Activated T-cell treated with anti-CD3 and anti-CD28 coated beads, Interleukin-2, amount 50 U/mL, for 1 hour (primary cell): ENCODE results near the gene CFAP73.
"Not testable (repeated sequence)": the region's sequence is repeated elsewhere in the genome, so short reads cannot be mapped to it uniquely, and the experiment has no call there.

Experiments used
- DNase-seq: peaks from one replicate; pipeline ENCODE4 v3.0.0-alpha.2; 2020

Gene CFAP73

DNA sequence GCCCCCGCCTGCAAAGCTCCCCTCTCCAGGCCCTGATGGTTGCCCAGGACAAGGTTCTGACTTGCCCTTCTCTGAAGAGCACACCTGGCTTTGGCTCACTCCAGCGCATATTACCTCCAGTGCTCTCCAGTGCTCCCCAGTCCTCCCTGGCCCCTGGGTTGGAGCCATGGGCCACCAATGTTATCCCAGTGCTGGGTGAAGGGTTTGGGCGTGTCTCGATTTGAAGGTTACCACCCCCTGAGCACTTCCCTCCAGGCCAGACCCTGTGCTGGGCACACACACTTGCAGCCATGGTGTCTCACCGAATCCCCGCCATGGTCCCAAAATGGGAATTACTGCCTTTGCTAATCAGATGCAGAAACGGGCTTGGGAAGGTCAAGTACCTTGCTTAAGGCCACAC, 47.1 kb downstream of the CFAP73 start:
- no peak for DNase-seq

GRCh38 chr12:113196990-113197389, 47.5 kb downstream of the CFAP73 start:
- peak; percentile 44 for DNase-seq

- DNase-seq, result no peak
Observed at GRCh38 chr12:113197518-113198077, 48.1 kb downstream of the CFAP73 start.

DNA sequence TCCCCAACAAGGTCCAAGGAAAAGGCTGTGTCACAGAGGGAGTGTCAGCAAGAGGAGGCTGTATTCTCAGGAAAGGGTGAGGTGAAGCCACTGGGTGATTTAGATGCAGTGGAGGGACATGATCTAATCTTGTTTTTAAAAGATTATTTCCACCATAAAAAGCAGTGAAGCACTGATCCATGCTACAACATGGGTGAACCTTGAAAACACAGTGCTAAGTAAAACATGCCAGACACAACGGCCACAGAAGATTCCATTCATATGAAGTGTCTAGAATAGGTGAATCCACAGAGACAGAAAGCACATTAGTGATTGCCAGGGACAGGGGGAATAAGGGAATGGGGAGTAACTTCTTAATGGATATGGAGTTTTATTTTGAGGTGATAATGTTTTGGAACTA, 48.8 kb downstream of the CFAP73 start:
- no peak for DNase-seq

GRCh38 chr12:113200021-113200797, 50.7 kb downstream of the CFAP73 start:
- no peak for DNase-seq

DNA sequence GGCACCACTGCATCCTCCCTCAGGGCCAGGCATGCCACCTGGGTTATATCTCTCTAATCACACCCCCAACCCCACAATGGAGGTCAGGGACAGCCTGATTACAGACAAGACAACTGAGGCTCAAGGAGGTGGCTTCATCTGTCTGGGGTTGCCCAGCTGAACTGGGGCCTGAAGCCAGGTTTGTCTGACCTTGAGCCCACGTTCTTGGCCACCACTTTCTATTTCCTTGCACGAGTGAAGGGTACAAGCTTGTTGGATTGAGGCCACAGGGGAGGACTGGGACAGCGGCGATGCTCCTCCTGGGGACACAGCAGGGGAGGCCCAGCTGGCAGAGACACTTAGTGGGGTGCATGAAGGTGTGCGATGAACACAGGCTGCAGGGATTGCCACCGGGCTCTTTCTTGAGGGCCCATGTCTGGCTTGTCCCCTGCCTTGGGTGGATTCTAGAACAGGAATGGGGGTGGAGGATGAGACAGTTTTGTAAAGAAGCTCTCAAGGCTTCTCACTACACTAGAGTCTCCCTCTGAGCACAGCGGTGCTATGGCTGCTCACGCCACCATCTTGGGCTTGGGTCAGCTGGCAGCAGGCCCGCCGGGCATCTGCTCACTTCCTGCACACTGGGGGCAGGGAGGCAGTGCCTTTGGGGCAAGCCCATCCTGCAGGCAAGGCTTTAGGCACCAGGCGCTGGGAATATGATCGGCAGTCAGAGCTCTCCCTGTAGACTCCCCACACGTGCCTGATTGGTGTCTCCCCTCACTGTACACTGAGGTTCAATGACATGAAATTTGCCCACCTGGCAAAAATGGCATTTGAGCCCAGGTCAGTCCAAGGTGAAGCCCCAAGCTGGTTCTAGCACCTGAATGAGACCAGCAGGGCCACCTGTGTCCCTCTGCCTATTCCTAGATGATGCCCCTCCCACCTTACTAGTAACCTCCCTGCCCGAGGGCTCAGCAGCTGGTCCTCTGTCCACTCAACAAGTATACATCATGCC, 52.0 kb downstream of the CFAP73 start:
- DNase-seq, result no peak

GRCh38 chr12:113202300-113203075, 53.0 kb downstream of the CFAP73 start:
- DNase-seq, result no peak

GRCh38 chr12:113203852-113204760, 54.6 kb downstream of the CFAP73 start:
- DNase-seq, result no peak

GRCh38 chr12:113204804-113205203, 55.3 kb downstream of the CFAP73 start:
- no peak for DNase-seq

GRCh38 chr12:113206802-113207201, 57.3 kb downstream of the CFAP73 start:
- DNase-seq, result not testable (repeated sequence)

- DNase-seq, result no peak
Observed at GRCh38 chr12:113207613-113208040, 58.1 kb downstream of the CFAP73 start.

GRCh38 chr12:113208041-113208934, 58.8 kb downstream of the CFAP73 start:
- peak; percentile 54 for DNase-seq
